RKO (cell line): ENCODE measurements around the gene SLC23A2.
"Not testable (repeated sequence)": the region's sequence is repeated elsewhere in the genome, so short reads cannot be mapped to it uniquely, and the experiment has no call there.

Experiments used
- DNase-seq: peaks from one replicate; pipeline ENCODE4 v3.0.0-alpha.2; 2016; ENCODE audit warnings: low spot score

Gene SLC23A2

DNA sequence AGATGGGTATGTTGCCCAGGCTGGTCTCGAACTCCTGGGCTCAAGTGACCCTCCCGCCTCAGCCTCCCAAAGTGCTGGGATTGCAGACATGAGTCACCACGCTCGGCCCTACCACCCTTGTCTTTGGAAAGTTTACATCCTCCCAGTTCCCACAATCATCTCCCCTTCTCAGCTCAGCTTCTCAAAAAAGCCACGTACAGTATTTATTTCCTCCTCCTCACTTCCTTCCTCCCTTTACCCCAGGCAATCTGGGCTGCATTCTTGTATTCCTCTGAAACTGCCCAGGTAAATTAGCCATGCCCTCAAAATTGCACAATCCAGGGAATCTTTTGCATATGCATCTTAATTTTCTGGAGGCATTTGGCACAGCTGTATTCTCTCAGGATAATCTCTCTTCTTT lies 7.4 kb upstream of the SLC23A2 start:
- DNase-seq = no peak

- DNase-seq = no peak
These were observed 4.0 kb upstream of the SLC23A2 start for GRCh38 chr20:5005326-5005725.

- not testable (repeated sequence) for DNase-seq
These were observed 3.5 kb upstream of the SLC23A2 start for GRCh38 chr20:5004825-5005224.

DNA sequence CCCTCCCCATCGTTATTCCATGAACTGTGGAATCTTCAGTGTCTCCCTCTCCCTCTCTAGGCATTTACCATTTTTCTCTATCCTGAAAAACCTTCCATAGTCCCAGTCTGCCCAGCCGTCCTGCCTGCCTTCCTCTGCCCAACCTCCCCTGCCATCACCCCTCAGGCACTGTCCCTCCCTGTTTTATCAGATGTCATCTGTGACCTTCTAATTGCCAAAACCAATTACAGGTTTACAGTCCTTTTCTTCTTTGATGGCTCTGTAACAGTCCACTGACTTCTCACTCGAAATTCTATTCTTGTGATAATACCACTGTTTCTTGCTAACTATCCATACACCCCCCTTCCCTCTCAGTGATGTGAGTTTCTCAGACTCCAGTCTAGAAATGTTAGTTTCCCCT lies 2.3 kb upstream of the SLC23A2 start:
- DNase-seq = no peak

DNA sequence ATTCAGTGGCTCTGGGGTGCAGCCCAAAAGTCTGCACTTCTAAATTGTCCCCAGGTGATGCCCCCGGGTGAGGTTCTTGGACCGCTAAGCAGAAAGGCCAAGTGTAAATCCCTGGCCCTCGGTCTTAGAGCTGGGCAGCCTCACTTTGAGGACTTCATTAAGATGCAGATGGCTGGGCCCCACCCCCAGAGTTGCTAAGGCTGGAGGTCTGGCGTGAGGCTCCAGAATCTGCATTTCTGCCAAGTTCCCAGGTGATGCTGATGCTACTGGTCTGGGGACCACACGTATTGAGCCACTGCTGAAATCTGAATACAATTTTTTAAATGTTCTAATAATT lies 735 bp upstream of the SLC23A2 start:
- DNase-seq = no peak

GRCh38 chr20:5000263-5001173 lies 792 bp downstream of the SLC23A2 start:
- DNase-seq = peak; percentile 76

DNA sequence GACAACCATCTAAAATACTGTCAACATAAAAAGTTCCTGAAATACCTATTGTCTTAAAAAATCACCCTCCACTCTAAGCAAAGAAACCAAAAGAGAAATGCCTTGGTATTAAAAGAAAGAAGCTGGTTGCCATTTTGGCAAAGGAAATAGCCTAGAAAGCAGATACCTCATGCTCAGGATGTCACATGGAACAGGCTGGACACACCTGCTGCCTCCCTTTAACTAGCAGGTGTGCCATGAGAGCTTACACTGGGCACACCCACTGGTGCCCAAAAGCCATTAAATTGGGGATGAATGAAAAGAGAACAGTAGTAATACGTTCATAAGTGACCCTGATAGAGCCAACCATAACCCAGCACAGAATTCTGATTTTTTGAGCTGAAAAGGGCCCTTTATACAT lies 1.5 kb downstream of the SLC23A2 start:
- no peak for DNase-seq

DNA sequence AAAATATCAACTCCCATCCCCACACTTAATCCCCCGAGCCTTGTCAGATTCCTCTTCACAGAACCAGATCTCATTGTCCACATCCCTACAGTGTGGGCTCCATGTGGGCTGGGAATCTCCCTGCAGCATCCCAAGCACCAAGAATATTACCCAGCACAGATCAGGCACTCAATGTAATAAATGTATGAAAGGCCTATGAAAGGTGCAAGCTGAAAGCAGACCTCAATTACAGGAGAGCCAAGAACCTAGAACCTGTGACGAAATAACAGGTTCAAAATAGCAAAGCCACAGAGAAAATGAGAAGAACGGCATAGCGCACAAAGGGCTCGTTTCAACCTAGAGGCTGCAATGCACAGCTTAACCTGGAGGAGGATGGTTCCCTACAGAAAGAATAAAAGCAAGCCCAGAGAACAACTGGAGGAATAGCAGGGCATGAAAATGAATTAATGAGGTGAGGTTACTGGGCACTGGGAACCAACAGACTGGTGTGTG lies 3.1 kb downstream of the SLC23A2 start:
- DNase-seq = peak; percentile 27

- DNase-seq = no peak
These were observed 4.1 kb downstream of the SLC23A2 start for GRCh38 chr20:4997222-4997621.

DNA sequence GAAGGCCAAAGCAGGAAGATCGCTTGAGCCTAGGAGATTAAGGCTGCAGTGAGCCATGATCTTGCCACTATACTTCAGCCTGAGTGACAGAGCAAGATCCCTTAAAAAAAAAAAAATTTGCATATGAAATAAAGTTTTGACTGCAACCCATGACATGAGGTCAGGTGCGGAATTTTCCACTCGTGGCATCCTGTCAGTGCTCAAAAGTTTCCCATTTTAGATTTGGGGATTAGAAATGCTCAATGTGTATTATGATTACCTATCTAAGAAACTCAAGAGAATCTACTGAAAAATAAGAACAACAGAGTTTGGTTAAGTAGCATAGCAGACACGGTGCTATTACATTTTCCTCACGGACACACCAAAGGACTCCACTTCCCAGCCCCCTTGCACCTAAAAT lies 11.7 kb downstream of the SLC23A2 start:
- no peak for DNase-seq

DNA sequence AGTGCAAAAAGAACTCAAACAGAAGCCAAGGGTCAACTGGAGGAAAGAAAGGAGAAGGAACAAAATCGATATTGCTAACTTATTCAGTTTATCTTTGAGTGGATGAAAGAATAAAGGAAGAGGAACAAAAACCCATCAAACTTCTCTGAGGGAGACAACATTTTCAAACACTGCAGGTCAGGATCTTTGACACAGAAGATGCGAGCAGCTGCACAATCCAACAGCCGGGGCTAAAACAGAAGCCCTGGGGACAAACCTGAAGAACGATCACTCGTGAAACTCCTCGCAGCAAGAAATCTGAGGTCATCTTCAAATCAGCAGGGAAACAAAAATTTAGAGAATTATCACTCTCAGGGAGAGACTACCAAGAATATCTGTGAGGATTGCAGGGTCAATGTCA lies 14.2 kb downstream of the SLC23A2 start:
- no peak for DNase-seq

- DNase-seq = no peak
These were observed 15.7 kb downstream of the SLC23A2 start for GRCh38 chr20:4985658-4986057.

- DNase-seq = no peak
These were observed 19.0 kb downstream of the SLC23A2 start for GRCh38 chr20:4982281-4982680.

GRCh38 chr20:4979841-4980410 lies 21.4 kb downstream of the SLC23A2 start:
- no peak for DNase-seq

DNA sequence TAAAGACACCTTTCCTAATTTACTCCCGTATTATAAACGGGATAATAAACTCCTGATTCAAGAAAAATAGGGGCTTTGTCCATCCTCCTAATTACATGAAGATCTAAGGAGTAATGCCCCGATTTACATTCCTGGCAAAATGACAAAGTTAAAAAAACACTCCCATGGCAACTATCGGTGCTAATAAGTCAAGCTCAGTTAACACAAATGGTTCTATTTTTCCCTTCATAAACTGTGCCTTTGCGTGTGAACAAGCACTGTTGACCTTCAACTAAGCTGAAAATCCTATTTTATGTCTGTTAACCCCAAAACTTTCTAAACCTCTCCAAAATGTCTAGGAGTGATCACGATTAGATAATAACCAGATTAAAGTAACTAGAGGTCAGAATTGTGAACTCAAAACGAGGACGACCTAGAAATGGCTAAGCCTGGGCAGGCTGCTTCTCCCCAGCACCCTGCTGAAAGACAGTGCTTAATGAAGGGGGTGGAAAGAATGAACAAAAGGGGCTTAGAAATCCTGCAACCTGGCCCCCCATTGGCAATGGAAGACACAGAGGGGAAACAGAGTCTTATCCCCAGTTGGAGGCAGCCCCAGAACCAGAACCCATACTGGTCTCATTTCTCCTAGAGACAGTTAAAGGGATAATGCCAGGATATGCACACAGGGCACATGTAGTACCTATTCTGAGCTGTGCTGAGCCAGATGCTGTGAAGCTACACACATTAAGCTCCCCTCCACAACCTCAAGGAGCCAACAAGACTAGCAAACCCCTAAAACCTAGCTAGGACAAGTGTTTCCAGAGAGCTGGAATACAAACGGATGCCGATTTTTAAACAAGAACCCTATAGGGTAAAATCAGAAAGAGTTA lies 23.0 kb downstream of the SLC23A2 start:
- DNase-seq = no peak

DNA sequence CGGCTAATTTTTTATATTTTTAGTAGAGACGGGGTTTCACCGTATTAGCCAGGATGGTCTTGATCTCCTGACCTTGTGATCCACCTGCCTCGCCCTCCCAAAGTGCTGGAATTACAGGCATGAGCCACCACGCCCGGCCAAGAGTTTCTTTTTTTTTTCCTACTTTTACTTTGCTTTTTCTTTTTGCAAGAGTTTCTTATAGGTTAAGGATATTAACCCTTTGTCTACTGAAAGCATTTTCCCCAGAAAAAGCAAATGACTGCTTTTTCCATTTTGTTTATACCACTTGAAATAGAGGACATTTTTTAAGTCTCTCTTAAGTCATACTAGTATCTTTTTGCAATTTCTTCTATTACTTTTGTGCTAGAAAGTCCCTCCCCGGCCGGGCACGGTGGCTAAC lies 25.3 kb downstream of the SLC23A2 start:
- not testable (repeated sequence) for DNase-seq

DNA sequence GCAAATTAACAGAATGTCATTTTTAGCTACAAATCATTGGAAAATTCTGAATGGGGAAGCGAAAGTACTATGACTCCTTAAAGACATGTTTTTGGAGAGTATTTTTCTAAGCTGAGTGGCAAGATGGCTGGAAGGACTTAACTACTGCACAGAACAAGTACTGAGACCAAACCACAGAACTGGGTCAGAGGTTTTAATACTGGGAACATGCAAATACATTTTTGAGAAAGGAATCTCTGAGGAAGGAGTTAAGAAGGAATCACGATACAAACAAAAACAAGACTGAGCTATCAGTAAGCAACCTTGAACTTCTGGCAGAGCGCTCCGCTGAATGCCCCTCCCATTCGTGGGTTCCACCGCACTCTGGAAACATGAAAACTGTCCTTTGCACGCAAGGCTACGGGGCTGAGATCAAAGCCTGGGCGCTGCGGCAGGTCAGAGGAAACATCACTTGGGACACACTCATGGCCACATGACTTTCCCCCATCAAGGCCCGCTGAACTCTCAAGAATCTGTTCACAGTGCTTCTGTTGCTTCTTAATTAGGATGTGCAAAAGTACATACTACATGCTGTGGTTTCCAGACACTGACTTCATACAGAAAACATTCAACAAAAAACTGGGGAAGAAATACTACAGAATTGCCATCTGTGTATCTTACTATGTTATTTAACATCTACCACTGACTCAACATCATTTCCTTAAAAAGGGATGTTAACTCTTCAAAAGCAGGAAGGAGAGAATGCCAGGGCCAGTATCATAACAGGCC lies 27.8 kb downstream of the SLC23A2 start:
- no peak for DNase-seq

- no peak for DNase-seq
These were observed 28.6 kb downstream of the SLC23A2 start for GRCh38 chr20:4972506-4973251.

- DNase-seq = no peak
These were observed 30.2 kb downstream of the SLC23A2 start for GRCh38 chr20:4971064-4971463.

- DNase-seq = no peak
These were observed 33.4 kb downstream of the SLC23A2 start for GRCh38 chr20:4967752-4968477.
